Subcutaneous adipose tissue (tissue), 4 donors: ENCODE results near the gene RHOC. TPM values are rescaled to one million over a fixed set of nuclear protein-coding genes. Genes with fewer than 3 reads are reported as not detected.

Experiments
- CTCF ChIP-seq: fragments of 450-650 bp; IDR thresholded peaks from one replicate; pipeline ENCODE4 v1.5.1; 2016; ENCODE audit warnings: low read depth, mild to moderate bottlenecking, control low read depth, antibody characterized with exemption, moderate library complexity
- total RNA-seq, 4 donors: library from RNA; depleted of rRNA; stranded (reverse); fragments of >200 nt; gene quantifications; one replicate each; pipeline ENCODE4 v1.1.0, GENCODE V29; 2016

Gene RHOC
- total RNA-seq, 4 donors from 2014 or later: 114 to 201 (median 136) TPM

- no peak for TF ChIP-seq CTCF
Observed at GRCh38 chr1:112708489-112708888, 1.6 kb upstream of the RHOC start.

- no peak for TF ChIP-seq CTCF
Observed at GRCh38 chr1:112708002-112708448, 1.1 kb upstream of the RHOC start.

GRCh38 chr1:112707221-112708001 is 484 bp upstream of the RHOC start:
- TF ChIP-seq CTCF: no peak

GRCh38 chr1:112704934-112705627 is 1.8 kb downstream of the RHOC start:
- TF ChIP-seq CTCF: no peak

- no peak for TF ChIP-seq CTCF
Observed at GRCh38 chr1:112704391-112704933, 2.5 kb downstream of the RHOC start.

- TF ChIP-seq CTCF: no peak
Observed at GRCh38 chr1:112703706-112704105, 3.2 kb downstream of the RHOC start.
